Breast epithelium (tissue), 4 donors: ENCODE data around the gene SH3TC1. TPM values are rescaled to one million over a fixed set of nuclear protein-coding genes. Genes with fewer than 3 reads are reported as not detected.

Experiments used
- DNase-seq, 2 donors: peaks; one replicate each; pipeline ENCODE4 v3.0.0-alpha.2; 2019; ENCODE audit warnings: low spot score in 2 of 2
- H3K27ac ChIP-seq, 2 donors: fragments of 200-600 bp; sonication (generic) in 1 of 2; one replicate each; pipeline ENCODE4 v1.5.1; 2016 to 2019; ENCODE audit warnings: mild to moderate bottlenecking in 1 of 2
- H3K27me3 ChIP-seq, 2 donors: fragments of 200-600 bp; sonication (generic) in 1 of 2; one replicate each; pipeline versions ENCODE4 v1.5.1 to v1.6.0; 2017 to 2019; ENCODE audit warnings: control low read depth in 1 of 2, mild to moderate bottlenecking in 1 of 2
- H3K36me3 ChIP-seq: fragments of 200-600 bp; one replicate; pipeline ENCODE4 v1.5.1; 2019
- H3K4me1 ChIP-seq, 2 donors: fragments of 200-600 bp; sonication (generic); one replicate each; pipeline ENCODE4 v1.5.1; 2016 to 2019; ENCODE audit warnings: control low read depth in 1 of 2
- H3K4me3 ChIP-seq, 3 donors: fragments of 200-600 bp; sonication (generic); 1 replicate in 2 of 3; 2 replicates in 1 of 3; pipeline ENCODE4 v1.5.1; 2016 to 2019; ENCODE audit warnings: mild to moderate bottlenecking in 3 of 3, moderate library complexity in 2 of 3
- H3K9me3 ChIP-seq, 2 donors: fragments of 200-600 bp; sonication (generic) in 1 of 2; one replicate each; pipeline ENCODE4 v1.5.1; 2016 to 2019; ENCODE audit warnings: control low read depth in 1 of 2
- CTCF ChIP-seq, 3 donors: fragments of 450-650 bp; IDR thresholded peaks; one replicate each; pipeline ENCODE4 v1.5.1; 2016 to 2017; ENCODE audit warnings: antibody characterized with exemption in 3 of 3, mild to moderate bottlenecking in 3 of 3, moderate library complexity in 3 of 3
- POLR2A ChIP-seq: fragments of 450-650 bp; IDR thresholded peaks from one replicate; pipeline ENCODE4 v1.6.1; 2016; ENCODE audit warnings: antibody characterized with exemption, mild to moderate bottlenecking, moderate library complexity
- POLR2AphosphoS5 ChIP-seq, 3 donors: sonication (generic); formaldehyde crosslinking; IDR thresholded peaks; one replicate each; pipeline ENCODE4 v1.6.1; 2017; ENCODE audit warnings: antibody characterized with exemption in 3 of 3
- intact Hi-C: fragments of 100-400 bp; cut with DNase I; formaldehyde crosslinking; loops from one replicate; pipeline ENCODE4 v1.15.1; 2023; ENCODE audit warnings: low total_unique reads
- total RNA-seq, 3 donors: library from RNA; depleted of rRNA; stranded (reverse); fragments of >200 nt; gene quantifications; one replicate each; pipeline ENCODE4 v1.1.0, GENCODE V29; 2016

SH3TC1 gene
- total RNA-seq, 3 donors from 2014 or later, result 16.4 to 28.8 (median 17.3) TPM

GRCh38 chr4:8176547-8177399 is 22.3 kb upstream of the SH3TC1 start:
- Histone ChIP-seq H3K36me3 (no peaks in the 10 kb centered on the region), H3K9me3 (no peaks in the 10 kb centered on the region), H3K27me3 (peaks cover 0 to 4% of the 10 kb centered on the region in 2 donors), H3K27ac (no peak overlapping the region), H3K4me3 (no peak overlapping the region), H3K4me1 (no peaks in the 10 kb centered on the region)
- intact Hi-C loops, result no loop called here
- DNase-seq, result no peak
- TF ChIP-seq POLR2A (no peak), POLR2AphosphoS5 (IDR thresholded peaks at IDR 0.05) (no peak), CTCF (IDR thresholded peaks at IDR 0.05) (peak in 2 of 3 donors; percentile 68 to 69)

- Histone ChIP-seq H3K27ac (no peak overlapping the region), H3K27me3 (peaks cover 0 to 4% of the 10 kb centered on the region in 2 donors), H3K36me3 (no peaks in the 10 kb centered on the region), H3K4me3 (no peak overlapping the region), H3K9me3 (no peaks in the 10 kb centered on the region), H3K4me1 (no peaks in the 10 kb centered on the region)
- intact Hi-C loops, result no loop called here
- TF ChIP-seq CTCF (IDR thresholded peaks at IDR 0.05) (no peak), POLR2AphosphoS5 (IDR thresholded peaks at IDR 0.05) (no peak), POLR2A (no peak)
- DNase-seq, result no peak
Observed at GRCh38 chr4:8177552-8177951, 21.5 kb upstream of the SH3TC1 start.

GRCh38 chr4:8177956-8178355 is 21.1 kb upstream of the SH3TC1 start:
- no peak for DNase-seq
- H3K4me3 ChIP-seq, result no peak overlapping the region
- no peaks in the 10 kb centered on the region for H3K4me1 ChIP-seq
- no peak overlapping the region for H3K27ac ChIP-seq
- H3K36me3 ChIP-seq, result no peaks in the 10 kb centered on the region
- intact Hi-C loops, result no loop called here
- TF ChIP-seq POLR2AphosphoS5 (IDR thresholded peaks at IDR 0.05) (no peak), POLR2A (no peak), CTCF (IDR thresholded peaks at IDR 0.05) (no peak)
- peaks cover 0 to 4% of the 10 kb centered on the region in 2 donors for H3K27me3 ChIP-seq
- no peaks in the 10 kb centered on the region for H3K9me3 ChIP-seq

- H3K36me3 ChIP-seq, result no peaks in the 10 kb centered on the region
- H3K27ac ChIP-seq, result no peak overlapping the region
- no peak for DNase-seq
- TF ChIP-seq POLR2AphosphoS5 (IDR thresholded peaks at IDR 0.05) (no peak), CTCF (IDR thresholded peaks at IDR 0.05) (no peak), POLR2A (no peak)
- H3K4me3 ChIP-seq, result no peak overlapping the region
- peaks cover 0 to 4% of the 10 kb centered on the region in 2 donors for H3K27me3 ChIP-seq
- no peaks in the 10 kb centered on the region for H3K9me3 ChIP-seq
- no peaks in the 10 kb centered on the region for H3K4me1 ChIP-seq
- intact Hi-C loops, result no loop called here
Observed at GRCh38 chr4:8179074-8179473, 20.0 kb upstream of the SH3TC1 start.

GRCh38 chr4:8179771-8180170 is 19.3 kb upstream of the SH3TC1 start:
- intact Hi-C loops, result no loop called here
- no peaks in the 10 kb centered on the region for H3K9me3 ChIP-seq

More at GRCh38 chr4:8179771-8180170, 19.3 kb upstream of the SH3TC1 start:
- Histone ChIP-seq H3K27ac (no peak overlapping the region), H3K4me1 (no peaks in the 10 kb centered on the region), H3K27me3 (peaks cover 0 to 4% of the 10 kb centered on the region in 2 donors), H3K36me3 (no peaks in the 10 kb centered on the region), H3K4me3 (no peak overlapping the region)
- TF ChIP-seq CTCF (IDR thresholded peaks at IDR 0.05) (no peak), POLR2A (no peak), POLR2AphosphoS5 (IDR thresholded peaks at IDR 0.05) (no peak)
- DNase-seq, result no peak
